A673 (cell line): ENCODE data around the gene SYT9.

Experiments
- CTCF ChIP-seq: fragments of 300-800, 200-600 bp; sonication (generic); conservative IDR thresholded peaks from 2 replicates; pipeline ENCODE4 v1.5.1; 2017; ENCODE audit warnings: low read depth, mild to moderate bottlenecking, antibody characterized with exemption, low read length, moderate library complexity, mixed read lengths
- EZH2 ChIP-seq: fragments of 200-600 bp; sonication (generic); IDR thresholded peaks from 2 replicates; pipeline ENCODE4 v1.6.1; 2017; ENCODE audit warnings: borderline replicate concordance, low read depth, mild to moderate bottlenecking, mixed read lengths, antibody characterized with exemption, low read length; ENCODE audit not compliant: poor library complexity, severe bottlenecking

- TF ChIP-seq EZH2 (no peak), CTCF (no peak)
Observed at GRCh38 chr11:7451952-7452494, 200.3 kb downstream of the SYT9 start.
